Activated T-cell treated with anti-CD3 and anti-CD28 coated beads, Interleukin-2, amount 50 U/mL, for 72 hours (primary cell): ENCODE data around the gene YKT6. TPM values are rescaled to one million over a fixed set of nuclear protein-coding genes. Genes with fewer than 3 reads are reported as not detected.

Source experiments
- ATAC-seq, 2 donors: fragments of 150-1000 bp; cut with Tn5 transposase; replicated peaks in 1 of 2; 2 replicates each; pipeline ENCODE4 v1.10.0; 2021; ENCODE audit warnings: moderate library complexity in 2 of 2, mild to moderate bottlenecking in 1 of 2
- DNase-seq, 2 donors: peaks; one replicate each; pipeline ENCODE4 v3.0.0; 2021 to 2022; ENCODE audit warnings: mixed read lengths in 1 of 2
- H3K27ac Mint-ChIP-seq: one replicate; pipeline ENCODE4 v1.8.0; 2022; ENCODE audit warnings: mild to moderate bottlenecking, moderate library complexity, mixed read lengths
- H3K27me3 Mint-ChIP-seq: one replicate; pipeline ENCODE4 v1.8.0; 2022; ENCODE audit warnings: low read depth, mixed read lengths
- H3K36me3 Mint-ChIP-seq, 2 donors: one replicate each; pipeline ENCODE4 v1.8.0; 2022; ENCODE audit warnings: mixed read lengths in 2 of 2, mild to moderate bottlenecking in 1 of 2; ENCODE audit not compliant: insufficient read depth in 2 of 2
- H3K4me1 Mint-ChIP-seq: one replicate; pipeline ENCODE4 v1.8.0; 2022; ENCODE audit warnings: low read depth, mixed read lengths
- H3K4me3 Mint-ChIP-seq, 2 donors: one replicate each; pipeline ENCODE4 v1.8.0; 2022; ENCODE audit warnings: mild to moderate bottlenecking in 2 of 2, mixed read lengths in 2 of 2, moderate library complexity in 2 of 2
- H3K9me3 Mint-ChIP-seq, 2 donors: one replicate each; pipeline ENCODE4 v1.8.0; 2022; ENCODE audit warnings: mixed read lengths in 2 of 2
- total RNA-seq, 2 donors: library from RNA; stranded (reverse); gene quantifications; one replicate each; pipeline ENCODE4 v1.2.3, GENCODE V29; 2022

Gene YKT6
- total RNA-seq, 2 donors from 2014 or later = 66.0 to 72.3 TPM

- H3K4me1 Mint-ChIP-seq = no peaks in the 10 kb centered on the region
- DNase-seq (no peak), ATAC-seq (no peak)
- H3K36me3 Mint-ChIP-seq = no peaks in the 10 kb centered on the region
- H3K9me3 Mint-ChIP-seq = no peaks in the 10 kb centered on the region
- no peak overlapping the region for H3K4me3 Mint-ChIP-seq
- no peak overlapping the region for H3K27ac Mint-ChIP-seq
- no peaks in the 10 kb centered on the region for H3K27me3 Mint-ChIP-seq
Measured at GRCh38 chr7:44228571-44229350, 28.0 kb downstream of the YKT6 start.

- no peaks in the 10 kb centered on the region for H3K36me3 Mint-ChIP-seq
- no peak overlapping the region for H3K4me3 Mint-ChIP-seq
- ATAC-seq (no peak), DNase-seq (no peak)
- no peaks in the 10 kb centered on the region for H3K27me3 Mint-ChIP-seq
- H3K9me3 Mint-ChIP-seq = no peaks in the 10 kb centered on the region
- H3K27ac Mint-ChIP-seq = no peak overlapping the region
- H3K4me1 Mint-ChIP-seq = no peaks in the 10 kb centered on the region
Measured at GRCh38 chr7:44229546-44230105, 28.8 kb downstream of the YKT6 start.

GRCh38 chr7:44230286-44230685, 29.5 kb downstream of the YKT6 start:
- DNase-seq = no peak
- Mint-ChIP-seq H3K4me1 (no peaks in the 10 kb centered on the region), H3K4me3 (no peak overlapping the region), H3K27ac (no peak overlapping the region), H3K27me3 (no peaks in the 10 kb centered on the region), H3K9me3 (no peaks in the 10 kb centered on the region), H3K36me3 (no peaks in the 10 kb centered on the region)
- no peak for ATAC-seq

GRCh38 chr7:44231088-44231487, 30.3 kb downstream of the YKT6 start:
- no peak for DNase-seq
- Mint-ChIP-seq H3K27me3 (no peaks in the 10 kb centered on the region), H3K4me1 (no peaks in the 10 kb centered on the region), H3K36me3 (no peaks in the 10 kb centered on the region), H3K27ac (no peak overlapping the region), H3K4me3 (no peak overlapping the region), H3K9me3 (no peaks in the 10 kb centered on the region)
- no peak for ATAC-seq

- no peak for DNase-seq
- Mint-ChIP-seq H3K4me3 (no peak overlapping the region), H3K27me3 (no peaks in the 10 kb centered on the region), H3K36me3 (no peaks in the 10 kb centered on the region), H3K4me1 (no peaks in the 10 kb centered on the region), H3K9me3 (no peaks in the 10 kb centered on the region), H3K27ac (no peak overlapping the region)
- no peak for ATAC-seq
Measured at GRCh38 chr7:44232396-44232795, 31.6 kb downstream of the YKT6 start.

- Mint-ChIP-seq H3K4me3 (no peak overlapping the region), H3K9me3 (no peaks in the 10 kb centered on the region), H3K27ac (no peak overlapping the region), H3K4me1 (no peaks in the 10 kb centered on the region), H3K36me3 (no peaks in the 10 kb centered on the region), H3K27me3 (no peaks in the 10 kb centered on the region)
- ATAC-seq (no peak), DNase-seq (no peak)
Measured at GRCh38 chr7:44232901-44233715, 32.3 kb downstream of the YKT6 start.

GRCh38 chr7:44235066-44235465, 34.3 kb downstream of the YKT6 start:
- Mint-ChIP-seq H3K27ac (no peak overlapping the region), H3K36me3 (no peaks in the 10 kb centered on the region)
- no peak for ATAC-seq

GRCh38 chr7:44235582-44236332, 35.0 kb downstream of the YKT6 start:
- no peak overlapping the region for H3K4me3 Mint-ChIP-seq
- no peaks in the 10 kb centered on the region for H3K9me3 Mint-ChIP-seq
- H3K4me1 Mint-ChIP-seq = no peaks in the 10 kb centered on the region
- no peak overlapping the region for H3K27ac Mint-ChIP-seq
- no peak for ATAC-seq
- DNase-seq = no peak
- no peaks in the 10 kb centered on the region for H3K36me3 Mint-ChIP-seq
- H3K27me3 Mint-ChIP-seq = no peaks in the 10 kb centered on the region

More at GRCh38 chr7:44235066-44235465, 34.3 kb downstream of the YKT6 start:
- DNase-seq = no peak
- H3K9me3 Mint-ChIP-seq = no peaks in the 10 kb centered on the region
- no peaks in the 10 kb centered on the region for H3K4me1 Mint-ChIP-seq
- H3K4me3 Mint-ChIP-seq = no peak overlapping the region
- H3K27me3 Mint-ChIP-seq = no peaks in the 10 kb centered on the region

GRCh38 chr7:44236333-44236728, 35.6 kb downstream of the YKT6 start:
- ATAC-seq (no peak), DNase-seq (no peak)
- H3K36me3 Mint-ChIP-seq = no peaks in the 10 kb centered on the region
- no peaks in the 10 kb centered on the region for H3K9me3 Mint-ChIP-seq
- no peaks in the 10 kb centered on the region for H3K27me3 Mint-ChIP-seq
- no peak overlapping the region for H3K27ac Mint-ChIP-seq
- H3K4me1 Mint-ChIP-seq = no peaks in the 10 kb centered on the region
- H3K4me3 Mint-ChIP-seq = no peak overlapping the region

GRCh38 chr7:44237696-44238095, 36.9 kb downstream of the YKT6 start:
- Mint-ChIP-seq H3K4me1 (no peaks in the 10 kb centered on the region), H3K4me3 (no peak overlapping the region), H3K36me3 (no peaks in the 10 kb centered on the region), H3K9me3 (no peaks in the 10 kb centered on the region), H3K27ac (no peak overlapping the region), H3K27me3 (no peaks in the 10 kb centered on the region)
- DNase-seq = no peak
- no peak for ATAC-seq

GRCh38 chr7:44238116-44238695, 37.4 kb downstream of the YKT6 start:
- no peak overlapping the region for H3K27ac Mint-ChIP-seq

GRCh38 chr7:44239361-44239760, 38.6 kb downstream of the YKT6 start:
- Mint-ChIP-seq H3K4me1 (no peaks in the 10 kb centered on the region), H3K27me3 (no peaks in the 10 kb centered on the region), H3K36me3 (no peaks in the 10 kb centered on the region), H3K9me3 (no peaks in the 10 kb centered on the region), H3K4me3 (no peak overlapping the region), H3K27ac (no peak overlapping the region)
- ATAC-seq (no peak), DNase-seq (no peak)

More at GRCh38 chr7:44238116-44238695, 37.4 kb downstream of the YKT6 start:
- DNase-seq (no peak), ATAC-seq (no peak)
- Mint-ChIP-seq H3K36me3 (no peaks in the 10 kb centered on the region), H3K27me3 (no peaks in the 10 kb centered on the region), H3K4me1 (no peaks in the 10 kb centered on the region), H3K9me3 (no peaks in the 10 kb centered on the region), H3K4me3 (no peak overlapping the region)
